ENCODE data around the gene VTI1B.
"Not testable (repeated sequence)": the region's sequence is repeated elsewhere in the genome, so short reads cannot be mapped to it uniquely, and the experiment has no call there.

The VTI1B gene

GRCh38 chr14:67674480-67675218, at the start of gene VTI1B:
Gene VTI1B (minus strand): TSS chr14:67674632. CDS start chr14:67674489, 143 bp downstream.
- no peaks in the 10 kb centered on the region for H3K27me3 Mint-ChIP-seq (ENCODE audit: low read depth)
- H3K36me3 Mint-ChIP-seq (ENCODE audit: low read depth), result peaks cover 17% of the 10 kb centered on the region
- peak within 1 kb of the TSS; percentile 81 for H3K27ac Mint-ChIP-seq
- H3K4me1 Mint-ChIP-seq (ENCODE audit: low read depth), result peaks cover 25% of the 10 kb centered on the region
- peak within 1 kb of the TSS; percentile 86 for H3K4me3 Mint-ChIP-seq
- no peaks in the 10 kb centered on the region for H3K9me3 Mint-ChIP-seq

DNA sequence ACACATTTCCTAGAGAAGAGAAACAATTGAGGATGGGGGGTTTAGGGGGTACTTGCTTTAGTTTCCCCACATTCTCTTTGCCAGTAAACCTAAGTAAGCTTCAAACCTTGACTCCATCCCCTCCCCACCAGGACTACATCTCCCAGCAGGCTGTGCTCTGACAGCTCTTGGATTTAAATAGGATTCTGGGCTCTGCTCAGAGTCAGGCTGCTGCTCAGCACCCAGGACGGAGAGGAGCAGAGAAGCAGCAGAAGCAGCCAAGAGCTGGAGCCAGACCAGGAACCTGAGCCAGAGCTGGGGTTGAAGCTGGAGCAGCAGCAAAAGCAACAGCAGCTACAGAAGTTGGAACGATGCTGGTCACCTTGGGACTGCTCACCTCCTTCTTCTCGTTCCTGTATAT, 47.9 kb upstream of the VTI1B start:
- Mint-ChIP-seq H3K4me1 (ENCODE audit: low read depth) (peaks cover 5% of the 10 kb centered on the region), H3K36me3 (ENCODE audit: low read depth) (no peaks in the 10 kb centered on the region), H3K27me3 (ENCODE audit: low read depth) (peaks cover 34% of the 10 kb centered on the region), H3K9me3 (no peaks in the 10 kb centered on the region), H3K4me3 (no peak overlapping the region), H3K27ac (no peak overlapping the region)

- no peaks in the 10 kb centered on the region for H3K36me3 Mint-ChIP-seq (ENCODE audit: low read depth)
- H3K4me3 Mint-ChIP-seq, result no peak overlapping the region
- peaks cover 5% of the 10 kb centered on the region for H3K4me1 Mint-ChIP-seq (ENCODE audit: low read depth)
- H3K27ac Mint-ChIP-seq, result no peak overlapping the region
- H3K9me3 Mint-ChIP-seq, result no peaks in the 10 kb centered on the region
- peaks cover 34% of the 10 kb centered on the region for H3K27me3 Mint-ChIP-seq (ENCODE audit: low read depth)
Observed at GRCh38 chr14:67721875-67722274, 47.4 kb upstream of the VTI1B start.

DNA sequence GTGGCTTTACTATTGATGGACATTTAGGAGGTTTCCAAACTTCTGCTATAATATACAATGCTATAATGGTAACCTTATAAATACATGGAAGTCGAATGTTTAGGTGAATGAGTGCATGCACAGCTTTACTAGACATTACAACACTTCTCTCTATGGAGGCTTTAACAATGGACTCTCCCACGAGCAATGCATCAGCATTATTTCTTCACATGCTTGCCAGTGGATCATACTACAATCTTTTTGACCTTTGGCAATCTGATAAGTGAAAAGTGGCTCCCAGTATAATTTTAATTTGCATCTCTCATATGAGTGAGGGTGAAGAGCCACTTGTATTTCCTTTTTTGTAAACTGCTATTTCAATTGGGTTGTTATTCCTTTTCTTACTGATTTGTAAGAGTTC, 45.4 kb upstream of the VTI1B start:
- no peaks in the 10 kb centered on the region for H3K9me3 Mint-ChIP-seq
- H3K36me3 Mint-ChIP-seq (ENCODE audit: low read depth), result no peaks in the 10 kb centered on the region
- H3K27ac Mint-ChIP-seq, result no peak overlapping the region
- H3K4me3 Mint-ChIP-seq, result no peak overlapping the region
- H3K4me1 Mint-ChIP-seq (ENCODE audit: low read depth), result peaks cover 5% of the 10 kb centered on the region
- peaks cover 34% of the 10 kb centered on the region for H3K27me3 Mint-ChIP-seq (ENCODE audit: low read depth)

GRCh38 chr14:67719385-67719784, 45.0 kb upstream of the VTI1B start:
- not testable (repeated sequence) for H3K4me3 Mint-ChIP-seq; H3K9me3 Mint-ChIP-seq; H3K36me3 Mint-ChIP-seq (ENCODE audit: low read depth); H3K27ac Mint-ChIP-seq; H3K4me1 Mint-ChIP-seq (ENCODE audit: low read depth)
- H3K27me3 Mint-ChIP-seq (ENCODE audit: low read depth), result peaks cover 31% of the 10 kb centered on the region

GRCh38 chr14:67718265-67718664, 43.8 kb upstream of the VTI1B start:
- no peak overlapping the region for H3K4me3 Mint-ChIP-seq
- no peaks in the 10 kb centered on the region for H3K36me3 Mint-ChIP-seq (ENCODE audit: low read depth)
- peaks cover 26% of the 10 kb centered on the region for H3K27me3 Mint-ChIP-seq (ENCODE audit: low read depth)
- H3K27ac Mint-ChIP-seq, result no peak overlapping the region
- H3K4me1 Mint-ChIP-seq (ENCODE audit: low read depth), result peaks cover 5% of the 10 kb centered on the region
- H3K9me3 Mint-ChIP-seq, result no peaks in the 10 kb centered on the region

- H3K4me1 Mint-ChIP-seq (ENCODE audit: low read depth), result no peaks in the 10 kb centered on the region
- no peak overlapping the region for H3K27ac Mint-ChIP-seq
- peaks cover 16% of the 10 kb centered on the region for H3K27me3 Mint-ChIP-seq (ENCODE audit: low read depth)
- no peaks in the 10 kb centered on the region for H3K36me3 Mint-ChIP-seq (ENCODE audit: low read depth)
- no peak overlapping the region for H3K4me3 Mint-ChIP-seq
- H3K9me3 Mint-ChIP-seq, result no peaks in the 10 kb centered on the region
Observed at GRCh38 chr14:67717048-67717447, 42.6 kb upstream of the VTI1B start.

GRCh38 chr14:67710209-67710608, 35.8 kb upstream of the VTI1B start:
- H3K36me3 Mint-ChIP-seq (ENCODE audit: low read depth), result peaks cover 2% of the 10 kb centered on the region
- peaks cover 21% of the 10 kb centered on the region for H3K9me3 Mint-ChIP-seq
- no peaks in the 10 kb centered on the region for H3K4me1 Mint-ChIP-seq (ENCODE audit: low read depth)
- no peak overlapping the region for H3K4me3 Mint-ChIP-seq
- H3K27ac Mint-ChIP-seq, result no peak overlapping the region
- peaks cover 8% of the 10 kb centered on the region for H3K27me3 Mint-ChIP-seq (ENCODE audit: low read depth)

GRCh38 chr14:67709796-67710195, 35.4 kb upstream of the VTI1B start:
- not testable (repeated sequence) for H3K4me1 Mint-ChIP-seq (ENCODE audit: low read depth); H3K36me3 Mint-ChIP-seq (ENCODE audit: low read depth); H3K27ac Mint-ChIP-seq; H3K27me3 Mint-ChIP-seq (ENCODE audit: low read depth); H3K4me3 Mint-ChIP-seq
- peaks cover 21% of the 10 kb centered on the region for H3K9me3 Mint-ChIP-seq

DNA sequence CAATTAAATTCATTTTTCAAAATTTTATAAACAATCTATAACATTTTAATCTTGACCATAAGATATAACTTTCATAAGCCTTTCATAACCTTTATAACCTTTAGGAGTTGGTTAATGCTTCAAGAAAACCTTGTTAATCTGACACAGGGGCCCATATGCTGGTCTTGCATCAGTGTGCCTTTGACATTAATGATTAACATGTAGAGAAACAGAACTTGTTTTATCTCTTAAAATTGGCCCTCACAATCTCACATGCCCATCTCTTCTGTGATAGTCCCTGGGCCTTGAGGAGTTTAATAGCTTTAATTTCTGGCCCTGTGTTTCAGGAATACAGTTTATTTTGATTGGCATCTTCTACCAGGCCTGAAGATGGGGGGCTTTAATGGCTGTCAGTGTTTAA, 34.9 kb upstream of the VTI1B start:
- not testable (repeated sequence) for H3K36me3 Mint-ChIP-seq (ENCODE audit: low read depth); H3K27me3 Mint-ChIP-seq (ENCODE audit: low read depth); H3K4me1 Mint-ChIP-seq (ENCODE audit: low read depth); H3K27ac Mint-ChIP-seq; H3K4me3 Mint-ChIP-seq
- H3K9me3 Mint-ChIP-seq, result peaks cover 21% of the 10 kb centered on the region

- no peak overlapping the region for H3K27ac Mint-ChIP-seq
- no peaks in the 10 kb centered on the region for H3K4me1 Mint-ChIP-seq (ENCODE audit: low read depth)
- peaks cover 14% of the 10 kb centered on the region for H3K9me3 Mint-ChIP-seq
- H3K4me3 Mint-ChIP-seq, result no peak overlapping the region
- peaks cover 3% of the 10 kb centered on the region for H3K27me3 Mint-ChIP-seq (ENCODE audit: low read depth)
- H3K36me3 Mint-ChIP-seq (ENCODE audit: low read depth), result peaks cover 2% of the 10 kb centered on the region
Observed at GRCh38 chr14:67705211-67705610, 30.8 kb upstream of the VTI1B start.

- no peak overlapping the region for H3K4me3 Mint-ChIP-seq
- H3K27me3 Mint-ChIP-seq (ENCODE audit: low read depth), result peaks cover 3% of the 10 kb centered on the region
- H3K27ac Mint-ChIP-seq, result no peak overlapping the region
- H3K36me3 Mint-ChIP-seq (ENCODE audit: low read depth), result no peaks in the 10 kb centered on the region
- peaks cover 8% of the 10 kb centered on the region for H3K9me3 Mint-ChIP-seq
- no peaks in the 10 kb centered on the region for H3K4me1 Mint-ChIP-seq (ENCODE audit: low read depth)
Observed at GRCh38 chr14:67704484-67705089, 30.2 kb upstream of the VTI1B start.

DNA sequence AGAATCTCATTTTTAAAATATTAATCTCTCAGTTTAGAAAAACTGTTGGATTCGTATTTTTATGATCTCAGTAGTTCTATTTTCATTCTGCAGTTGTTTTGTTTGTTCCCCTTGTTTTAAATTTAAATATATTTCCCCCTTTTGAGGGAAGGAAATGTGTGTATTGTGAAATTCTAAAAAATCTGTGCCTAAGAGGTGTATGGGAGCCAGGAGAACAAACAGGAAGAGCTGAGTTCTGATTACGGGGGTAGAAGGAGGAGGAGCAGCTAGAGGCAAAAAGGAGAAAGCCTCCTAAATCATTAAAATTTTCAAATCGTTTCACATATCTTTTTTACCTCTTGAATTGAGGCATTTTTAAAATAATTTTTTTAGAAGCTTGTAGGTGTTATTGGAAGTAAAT, 29.6 kb upstream of the VTI1B start:
- H3K9me3 Mint-ChIP-seq, result peaks cover 4% of the 10 kb centered on the region
- no peaks in the 10 kb centered on the region for H3K4me1 Mint-ChIP-seq (ENCODE audit: low read depth)
- H3K27me3 Mint-ChIP-seq (ENCODE audit: low read depth), result peaks cover 3% of the 10 kb centered on the region
- H3K27ac Mint-ChIP-seq, result no peak overlapping the region
- no peak overlapping the region for H3K4me3 Mint-ChIP-seq
- H3K36me3 Mint-ChIP-seq (ENCODE audit: low read depth), result no peaks in the 10 kb centered on the region

DNA sequence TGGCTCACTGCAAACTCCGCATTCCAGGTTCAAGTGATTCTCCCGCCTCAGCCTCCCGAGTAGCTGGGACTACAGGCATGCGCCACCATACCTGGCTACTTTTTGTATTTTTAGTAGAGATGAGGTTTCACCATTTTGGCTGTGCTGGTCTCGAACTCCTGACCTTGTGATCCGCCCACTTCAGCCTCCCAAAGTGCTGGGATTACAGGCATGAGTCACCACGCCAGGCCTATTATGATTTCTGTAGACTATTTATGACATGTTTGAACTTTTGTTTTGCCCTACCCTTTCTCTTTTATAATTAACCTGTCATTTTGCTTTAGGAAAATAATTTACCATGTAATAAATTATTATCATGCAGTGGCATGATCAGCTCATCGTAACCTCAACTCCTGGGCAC, 27.1 kb upstream of the VTI1B start, which contains the start of gene RDH12:
Gene RDH12, plus strand, starts transcription at position 395 of the 400 bp plus-strand sequence. CDS start 20,757 bp downstream, outside the sequence.
- H3K4me1 Mint-ChIP-seq (ENCODE audit: low read depth); H3K27ac Mint-ChIP-seq; H3K27me3 Mint-ChIP-seq (ENCODE audit: low read depth); H3K9me3 Mint-ChIP-seq; H3K36me3 Mint-ChIP-seq (ENCODE audit: low read depth); H3K4me3 Mint-ChIP-seq: not testable (repeated sequence)

DNA sequence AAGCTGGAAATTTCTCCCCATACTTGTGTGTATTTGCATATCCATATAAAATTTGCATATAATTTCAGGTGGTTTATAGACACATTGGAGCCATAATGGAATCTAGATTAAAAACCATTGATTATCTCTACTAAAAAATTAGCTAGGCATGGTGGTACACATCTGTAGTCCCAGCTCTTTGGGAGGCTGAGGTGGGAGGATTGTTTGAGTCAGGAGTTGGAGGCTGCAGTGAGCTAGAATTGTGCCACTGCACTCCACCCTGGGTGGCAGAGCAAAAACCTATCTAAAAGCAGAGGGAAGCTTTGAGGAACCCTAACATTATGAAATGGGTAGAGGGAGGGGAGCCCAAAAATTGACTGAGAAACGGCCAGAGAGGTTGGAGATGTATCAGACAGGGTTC, 23.7 kb upstream of the VTI1B start:
- peaks cover 19% of the 10 kb centered on the region for H3K4me1 Mint-ChIP-seq (ENCODE audit: low read depth)
- H3K4me3 Mint-ChIP-seq, result no peak overlapping the region
- H3K36me3 Mint-ChIP-seq (ENCODE audit: low read depth), result no peaks in the 10 kb centered on the region
- no peaks in the 10 kb centered on the region for H3K27me3 Mint-ChIP-seq (ENCODE audit: low read depth)
- H3K9me3 Mint-ChIP-seq, result no peaks in the 10 kb centered on the region
- no peak overlapping the region for H3K27ac Mint-ChIP-seq
